Natural killer cell (primary cell): ENCODE measurements around the gene PHF20. TPM values are rescaled to one million over a fixed set of nuclear protein-coding genes. Genes with fewer than 3 reads are reported as not detected.

Experiments used
- total RNA-seq, 4 donors: library from RNA; stranded (reverse); fragments of 120-200 nt in 1 of 4; gene quantifications; one replicate each; pipeline versions ENCODE4 v1.2.3 to v1.2.4, GENCODE V29; 2013 to 2022

PHF20 gene
- total RNA-seq, 3 donors from 2014 or later (not counting 1 experiment from before 2014, with no cell fraction given) = 151 to 165 (median 161) TPM

Other genes starting within 250 kb of the PHF20 start
- not detected for gene C20orf173, start 242.4 kb upstream of the PHF20 start, total RNA-seq
- 100 to 1,000 TPM; 128 to 130 (median 129) TPM for gene ERGIC3, start 229.9 kb upstream of the PHF20 start, total RNA-seq
- gene SPAG4, start 156.2 kb upstream of the PHF20 start, total RNA-seq = 10 to 100 TPM; 11.2 to 16.2 (median 11.9) TPM
- gene CPNE1, start 107.1 kb upstream of the PHF20 start, total RNA-seq = 100 to 1,000 TPM; 298 to 342 (median 334) TPM
- 100 to 1,000 TPM in 1 of 3 donors, 10 to 100 TPM in 2; 80.9 to 112 (median 89.4) TPM for gene RBM12, start 107.1 kb upstream of the PHF20 start, total RNA-seq
- 10 to 100 TPM; 11.3 to 20.8 (median 16.0) TPM for gene NFS1, start 72.7 kb upstream of the PHF20 start, total RNA-seq
- gene ROMO1, start 72.6 kb upstream of the PHF20 start, total RNA-seq = 10 to 100 TPM; 38.3 to 49.7 (median 40.5) TPM
- 1,000 to 10,000 TPM; 1,431 to 1,555 (median 1,445) TPM for gene RBM39, start 29.8 kb upstream of the PHF20 start, total RNA-seq
- gene SCAND1, start 182.5 kb downstream of the PHF20 start, total RNA-seq = 10 to 100 TPM; 51.4 to 70.3 (median 63.9) TPM
- gene CNBD2, start 196.6 kb downstream of the PHF20 start, total RNA-seq = 10 to 100 TPM; 17.2 to 20.5 (median 19.5) TPM